GM18909 (cell line): ENCODE measurements around the gene TMEM232.
A peak's percentile ranks its signal among the peaks of the same experiment; 100 is the strongest.

Experiments
- ATAC-seq: cut with Tn5 transposase; IDR thresholded peaks from one replicate; pipeline ENCODE4 v1.9.1; 2021; ENCODE audit warnings: mild to moderate bottlenecking; ENCODE audit not compliant: unreplicated experiment, poor library complexity

Gene TMEM232

DNA sequence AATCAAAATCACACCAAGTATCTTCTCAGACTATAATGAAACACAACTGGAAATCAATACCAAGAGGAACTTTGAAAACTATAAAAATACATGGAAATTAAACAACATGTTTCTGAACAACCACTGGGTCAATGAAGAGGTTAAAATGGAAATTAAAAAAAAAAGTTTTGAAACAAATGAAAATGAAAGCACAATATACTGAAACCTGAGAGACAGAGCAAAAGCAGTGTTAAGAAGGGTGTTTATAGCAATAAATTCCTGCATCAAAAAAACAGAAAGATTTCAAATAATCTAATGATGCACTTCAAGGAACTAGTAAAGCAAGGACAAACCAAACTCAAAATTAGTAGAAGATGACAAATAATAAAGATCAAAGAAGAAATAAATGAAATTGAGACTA lies 92.0 kb downstream of the TMEM232 start:
- ATAC-seq, result peak; percentile 52

GRCh38 chr5:110631236-110631635 lies 95.2 kb downstream of the TMEM232 start:
- no peak for ATAC-seq

- no peak for ATAC-seq
Measured at GRCh38 chr5:110630350-110630749, 96.1 kb downstream of the TMEM232 start.

DNA sequence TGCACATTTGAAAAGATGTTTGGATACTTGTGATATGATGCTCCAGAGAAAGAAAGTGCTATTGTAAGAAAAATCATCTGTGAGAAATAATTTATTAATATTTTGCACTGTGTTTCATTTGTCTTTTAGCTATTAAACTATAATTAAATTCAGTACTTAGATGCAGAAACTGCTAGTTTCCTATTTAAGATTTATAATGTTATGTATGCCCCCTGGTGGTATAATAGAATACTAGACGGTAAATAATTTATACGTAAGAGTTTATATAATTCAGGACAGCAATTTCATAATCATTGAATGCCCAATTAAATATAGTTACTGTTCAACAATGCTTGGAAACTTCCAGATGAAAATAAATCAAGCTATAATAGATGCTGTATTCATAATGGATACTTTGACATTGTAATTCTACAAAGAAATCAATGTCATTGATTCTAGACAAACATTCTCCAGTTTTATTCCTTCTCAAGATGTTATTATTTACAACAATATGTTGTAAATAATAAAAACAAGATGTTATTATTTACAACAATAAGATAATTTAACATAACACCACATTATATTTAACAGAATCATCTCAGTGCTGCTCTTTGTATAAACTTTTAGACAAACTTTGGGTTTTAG lies 101.0 kb downstream of the TMEM232 start:
- no peak for ATAC-seq

- ATAC-seq, result no peak
Measured at GRCh38 chr5:110623874-110624273, 102.6 kb downstream of the TMEM232 start.

- no peak for ATAC-seq
Measured at GRCh38 chr5:110618941-110619340, 107.5 kb downstream of the TMEM232 start.

- ATAC-seq, result no peak
Measured at GRCh38 chr5:110616009-110616408, 110.5 kb downstream of the TMEM232 start.

GRCh38 chr5:110612794-110613247 lies 113.7 kb downstream of the TMEM232 start:
- no peak for ATAC-seq

- no peak for ATAC-seq
Measured at GRCh38 chr5:110611817-110612216, 114.7 kb downstream of the TMEM232 start.

- ATAC-seq, result no peak
Measured at GRCh38 chr5:110594866-110595265, 131.6 kb downstream of the TMEM232 start.

DNA sequence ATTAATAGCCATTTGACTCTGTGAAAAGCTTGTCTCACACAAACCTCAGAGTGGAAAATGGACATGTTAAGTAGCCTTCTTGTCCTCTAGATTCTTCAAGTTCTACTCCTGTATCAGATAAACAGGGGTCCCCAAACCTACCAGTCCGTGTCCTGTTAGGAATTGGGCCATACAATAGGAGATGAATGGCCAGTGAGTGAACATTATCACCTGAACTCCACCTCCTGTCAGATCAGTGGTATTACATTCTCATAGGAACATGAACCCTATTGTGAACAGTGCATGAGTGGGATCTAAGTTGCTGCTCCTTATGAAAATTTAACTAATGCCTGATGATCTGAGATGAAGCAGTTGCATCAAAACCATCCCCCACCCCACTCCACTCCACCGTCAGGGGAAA lies 136.3 kb downstream of the TMEM232 start:
- ATAC-seq, result peak; percentile 71

DNA sequence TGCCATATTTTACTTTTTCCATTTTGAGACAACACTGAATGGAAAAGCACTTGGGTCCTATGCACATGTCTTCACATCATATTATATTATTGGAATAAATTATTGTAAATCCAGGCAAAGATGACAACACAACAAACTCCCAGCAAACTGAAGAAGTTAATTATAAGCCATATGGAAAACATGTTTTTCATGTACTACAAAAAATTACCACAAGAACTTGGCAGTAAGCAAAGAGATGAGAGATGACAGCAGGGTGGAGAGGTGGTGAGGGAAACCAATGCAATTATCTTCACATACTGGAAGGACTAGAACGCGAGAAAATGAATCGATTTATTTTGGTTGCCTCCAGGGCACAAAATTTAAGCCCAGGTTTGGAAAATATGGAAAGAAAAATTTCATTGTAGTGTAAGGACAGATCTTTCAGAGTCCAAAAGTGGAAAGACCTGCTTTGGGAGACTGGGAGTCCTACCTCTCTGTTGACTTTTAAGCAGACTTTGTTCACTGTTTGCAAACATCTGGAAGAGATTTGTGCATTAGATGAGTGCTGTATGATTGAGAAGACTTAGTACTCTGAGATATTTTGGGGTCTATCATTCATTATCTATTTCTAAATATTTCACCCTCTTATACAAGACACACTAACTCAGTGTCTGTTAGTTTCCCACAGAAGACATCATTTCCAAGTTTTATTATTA lies 138.0 kb downstream of the TMEM232 start:
- no peak for ATAC-seq

- no peak for ATAC-seq
Measured at GRCh38 chr5:110580625-110581024, 145.8 kb downstream of the TMEM232 start.

- ATAC-seq, result no peak
Measured at GRCh38 chr5:110572729-110573128, 153.7 kb downstream of the TMEM232 start.

- ATAC-seq, result no peak
Measured at GRCh38 chr5:110562191-110562590, 164.3 kb downstream of the TMEM232 start.

GRCh38 chr5:110561510-110561909 lies 165.0 kb downstream of the TMEM232 start:
- no peak for ATAC-seq

DNA sequence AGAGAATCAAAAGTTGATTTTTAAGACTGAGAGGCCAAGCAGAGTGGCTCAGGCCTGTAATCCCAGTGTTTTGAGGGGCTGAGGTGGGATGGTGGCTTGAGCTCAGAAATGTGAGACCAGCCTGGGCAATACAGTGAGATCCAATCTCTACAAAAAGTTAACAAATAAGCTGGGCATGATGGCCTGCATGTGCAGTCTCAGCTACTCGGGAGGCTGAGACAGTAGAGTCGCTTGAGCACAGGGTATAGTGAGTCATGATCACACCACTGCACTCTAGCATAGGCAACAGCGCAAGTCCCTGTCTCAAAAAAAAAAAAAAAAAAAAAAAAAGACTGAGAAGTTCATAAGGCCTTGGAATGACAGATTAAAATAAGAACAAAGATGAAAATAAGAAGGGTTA lies 177.2 kb downstream of the TMEM232 start:
- no peak for ATAC-seq

DNA sequence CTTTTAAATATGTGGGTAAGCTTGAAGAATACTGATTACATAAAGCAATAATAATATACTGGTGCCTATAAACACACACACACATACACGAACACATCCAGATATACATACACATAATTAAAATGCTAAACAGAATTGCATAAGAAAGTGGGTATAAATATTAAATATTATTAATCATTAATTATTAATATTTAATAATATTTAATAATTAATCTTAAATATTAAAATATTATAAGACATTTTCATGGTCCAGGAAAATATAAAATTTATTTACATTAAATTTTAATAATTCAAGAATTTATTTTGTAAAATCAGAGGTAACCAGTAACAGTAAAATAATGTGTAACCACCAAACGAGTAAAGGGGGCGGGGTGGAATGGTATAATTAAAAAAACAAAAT lies 178.3 kb downstream of the TMEM232 start:
- ATAC-seq, result no peak

GRCh38 chr5:110547495-110547894 lies 179.0 kb downstream of the TMEM232 start:
- ATAC-seq, result no peak

- ATAC-seq, result no peak
Measured at GRCh38 chr5:110545716-110546115, 180.8 kb downstream of the TMEM232 start.

- ATAC-seq, result no peak
Measured at GRCh38 chr5:110544603-110545002, 181.9 kb downstream of the TMEM232 start.

DNA sequence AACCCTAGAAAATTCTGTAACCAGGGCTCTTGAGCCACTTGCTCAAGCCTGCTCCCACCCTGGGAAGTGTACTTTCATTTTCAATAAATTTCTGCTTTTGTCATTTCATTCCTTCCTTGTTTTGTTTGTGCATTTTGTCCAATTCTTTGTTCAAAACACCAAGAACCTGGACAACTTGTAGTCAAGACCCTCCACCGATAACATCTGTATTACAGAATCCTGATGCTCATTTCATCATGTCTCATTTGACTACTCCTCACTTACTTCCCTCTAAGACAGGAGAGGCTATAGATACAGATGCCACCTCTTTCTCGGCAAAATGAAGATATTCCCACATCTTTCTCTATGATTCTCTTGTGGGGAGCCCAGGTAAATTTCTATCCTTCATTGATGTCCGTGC lies 183.5 kb downstream of the TMEM232 start:
- no peak for ATAC-seq
